ENCODE data around the gene COLEC12.

GRCh38 chr18:497688-498087, 2.8 kb downstream of the COLEC12 start:
- TF ChIP-seq CTCF (IDR thresholded peaks at IDR 0.05; ENCODE audit: insufficient read depth, low read depth, low read length) = no peak
- no peak for TF ChIP-seq EZH2 (IDR thresholded peaks at IDR 0.05; ENCODE audit: insufficient read depth, low read length)
